Activated gamma-delta T cell treated with Interleukin-2 at 50 U/mL for 16 hours (primary cell): Measurements from ENCODE around the gene G3BP1.
A peak's percentile ranks its signal among the peaks of the same experiment; 100 is the strongest.
"Not testable (repeated sequence)": the region's sequence is repeated elsewhere in the genome, so short reads cannot be mapped to it uniquely, and the experiment has no call there.

ENCODE experiments used
- DNase-seq: peaks from one replicate; pipeline ENCODE4 v3.0.0-alpha.2; 2020

The G3BP1 gene

GRCh38 chr5:151771259-151772028 is at the start of gene G3BP1:
TSS of gene G3BP1 (plus strand) at chr5:151771954. CDS start at chr5:151786621, 14,667 bp downstream.
- DNase-seq, result peak; percentile 99

- no peak for DNase-seq
These were observed 49.2 kb upstream of the G3BP1 start for GRCh38 chr5:151722546-151722945.

GRCh38 chr5:151724360-151724759 is 47.4 kb upstream of the G3BP1 start:
- no peak for DNase-seq

GRCh38 chr5:151729597-151729996 is 42.2 kb upstream of the G3BP1 start:
- not testable (repeated sequence) for DNase-seq

GRCh38 chr5:151730381-151730780 is 41.4 kb upstream of the G3BP1 start:
- DNase-seq, result no peak

GRCh38 chr5:151733358-151734063 is 38.2 kb upstream of the G3BP1 start:
- DNase-seq, result no peak

- no peak for DNase-seq
These were observed 37.7 kb upstream of the G3BP1 start for GRCh38 chr5:151734064-151734408.

GRCh38 chr5:151735646-151736045 is 36.1 kb upstream of the G3BP1 start:
- DNase-seq, result no peak

- DNase-seq, result no peak
These were observed 34.3 kb upstream of the G3BP1 start for GRCh38 chr5:151737431-151737830.

GRCh38 chr5:151738125-151738848 is 33.5 kb upstream of the G3BP1 start:
- no peak for DNase-seq

- DNase-seq, result no peak
These were observed 32.4 kb upstream of the G3BP1 start for GRCh38 chr5:151739395-151739794.

GRCh38 chr5:151739939-151740335 is 31.8 kb upstream of the G3BP1 start:
- DNase-seq, result no peak

GRCh38 chr5:151740336-151740942 is 31.3 kb upstream of the G3BP1 start:
- peak; percentile 42 for DNase-seq

GRCh38 chr5:151740958-151741373 is 30.8 kb upstream of the G3BP1 start:
- DNase-seq, result no peak

- DNase-seq, result no peak
These were observed 29.9 kb upstream of the G3BP1 start for GRCh38 chr5:151741678-151742423.

- no peak for DNase-seq
These were observed 28.9 kb upstream of the G3BP1 start for GRCh38 chr5:151742870-151743294.

GRCh38 chr5:151743530-151743929 is 28.2 kb upstream of the G3BP1 start:
- no peak for DNase-seq

- DNase-seq, result peak; percentile 18
These were observed 26.6 kb upstream of the G3BP1 start for GRCh38 chr5:151745071-151745705.

- no peak for DNase-seq
These were observed 21.6 kb upstream of the G3BP1 start for GRCh38 chr5:151750121-151750520.

GRCh38 chr5:151751091-151751490 is 20.7 kb upstream of the G3BP1 start:
- DNase-seq, result no peak

- DNase-seq, result no peak
These were observed 20.2 kb upstream of the G3BP1 start for GRCh38 chr5:151751593-151751992.

GRCh38 chr5:151755383-151755782 is 16.4 kb upstream of the G3BP1 start:
- DNase-seq, result no peak
